ENCODE measurements around the gene EPS15. TPM values are rescaled to one million over a fixed set of nuclear protein-coding genes. Genes with fewer than 3 reads are reported as not detected.
"Not testable (repeated sequence)": the region's sequence is repeated elsewhere in the genome, so short reads cannot be mapped to it uniquely, and the experiment has no call there.

The EPS15 gene
- total and polyA plus RNA-seq, 7 donors, result 16.4 to 131 (median 72.4) TPM

DNA sequence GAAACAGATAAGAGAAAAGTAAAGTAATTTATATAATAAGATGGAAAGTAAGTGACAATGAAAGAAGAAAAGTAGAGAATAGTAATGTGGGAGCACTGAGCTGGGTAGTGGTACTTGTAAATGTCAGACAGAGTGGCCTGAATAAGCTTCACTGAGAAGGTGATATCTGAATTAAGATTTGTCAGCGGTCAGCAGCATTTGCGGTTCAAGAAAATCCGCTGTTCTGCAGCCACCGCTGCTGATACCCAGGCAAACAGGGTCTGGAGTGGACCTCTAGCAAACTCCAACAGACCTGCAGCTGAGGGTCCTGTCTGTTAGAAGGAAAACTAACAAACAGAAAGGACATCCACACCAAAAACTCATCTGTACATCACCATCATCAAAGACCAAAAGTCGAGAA, 132.8 kb downstream of the EPS15 start:
- H3K27me3 ChIP-seq; DNase-seq; H3K4me1 ChIP-seq; intact Hi-C loops (cut with DNase I); H3K27ac ChIP-seq; H3K9me3 ChIP-seq; H3K4me3 ChIP-seq: not testable (repeated sequence)
- 97 to 98% methylated on average over 5 of the region's 5 CpGs for WGBS, 2 donors
- H3K36me3 ChIP-seq, result peaks cover 0 to 33% (median 9%) of the 10 kb centered on the region in 4 donors

DNA sequence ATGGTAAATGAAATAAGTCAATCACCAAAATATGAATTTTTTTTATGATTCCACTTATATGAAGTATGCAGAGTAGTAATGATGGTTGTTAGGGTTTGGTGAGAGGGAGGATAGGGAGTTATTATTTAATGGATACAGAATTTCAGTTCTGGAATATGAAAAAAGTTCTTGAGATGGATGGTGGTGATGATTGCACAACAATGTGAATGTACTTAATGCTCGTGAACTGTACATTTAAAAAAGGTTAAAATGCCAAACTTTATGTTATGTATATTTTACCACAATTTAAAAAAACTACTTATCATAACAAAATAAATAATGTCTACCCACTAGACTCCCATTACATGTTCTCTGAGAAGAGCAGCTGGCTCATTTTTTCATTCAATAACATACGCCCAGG, 133.3 kb downstream of the EPS15 start:
- Histone ChIP-seq H3K27me3 (no peaks in the 10 kb centered on the region), H3K4me3 (no peak overlapping the region), H3K36me3 (peaks cover 0 to 33% (median 10%) of the 10 kb centered on the region in 4 donors), H3K27ac (no peak overlapping the region), H3K4me1 (no peaks in the 10 kb centered on the region), H3K9me3 (peaks cover 0 to 6% (median 0%) of the 10 kb centered on the region in 4 donors)
- no peak for DNase-seq
- TF ChIP-seq POLR2AphosphoS5 (IDR thresholded peaks at IDR 0.05) (no peak), POLR2A (IDR thresholded peaks at IDR 0.05) (no peak), EP300 (IDR thresholded peaks at IDR 0.05) (no peak)
- TF ChIP-seq, protein P1, sequence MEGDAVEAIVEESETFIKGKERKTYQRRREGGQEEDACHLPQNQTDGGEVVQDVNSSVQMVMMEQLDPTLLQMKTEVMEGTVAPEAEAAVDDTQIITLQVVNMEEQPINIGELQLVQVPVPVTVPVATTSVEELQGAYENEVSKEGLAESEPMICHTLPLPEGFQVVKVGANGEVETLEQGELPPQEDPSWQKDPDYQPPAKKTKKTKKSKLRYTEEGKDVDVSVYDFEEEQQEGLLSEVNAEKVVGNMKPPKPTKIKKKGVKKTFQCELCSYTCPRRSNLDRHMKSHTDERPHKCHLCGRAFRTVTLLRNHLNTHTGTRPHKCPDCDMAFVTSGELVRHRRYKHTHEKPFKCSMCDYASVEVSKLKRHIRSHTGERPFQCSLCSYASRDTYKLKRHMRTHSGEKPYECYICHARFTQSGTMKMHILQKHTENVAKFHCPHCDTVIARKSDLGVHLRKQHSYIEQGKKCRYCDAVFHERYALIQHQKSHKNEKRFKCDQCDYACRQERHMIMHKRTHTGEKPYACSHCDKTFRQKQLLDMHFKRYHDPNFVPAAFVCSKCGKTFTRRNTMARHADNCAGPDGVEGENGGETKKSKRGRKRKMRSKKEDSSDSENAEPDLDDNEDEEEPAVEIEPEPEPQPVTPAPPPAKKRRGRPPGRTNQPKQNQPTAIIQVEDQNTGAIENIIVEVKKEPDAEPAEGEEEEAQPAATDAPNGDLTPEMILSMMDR (IDR thresholded peaks at IDR 0.05), result no peak
- intact Hi-C loops (cut with DNase I), result no loop called here
- WGBS, 2 donors, result 96 to 98% methylated on average over 2 of the region's 2 CpGs

DNA sequence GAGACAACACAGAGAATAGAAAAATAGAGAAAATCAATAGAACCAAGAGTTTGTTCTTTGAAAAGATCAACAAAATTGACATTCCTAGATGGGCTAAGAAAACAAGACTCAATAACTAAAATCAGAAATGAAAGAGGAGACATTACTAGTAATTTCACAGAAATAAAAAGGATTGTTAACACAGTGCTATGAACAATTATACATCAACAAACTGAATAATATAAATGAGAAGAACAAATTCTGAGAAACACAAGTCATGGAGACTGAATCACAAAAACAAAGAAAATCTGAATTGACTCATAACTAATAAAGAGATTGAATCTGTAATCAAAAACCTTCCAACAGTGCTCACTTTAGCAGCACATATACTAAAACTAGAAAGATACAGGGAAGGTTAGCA, 137.1 kb downstream of the EPS15 start:
- no peaks in the 10 kb centered on the region for H3K4me1 ChIP-seq
- intact Hi-C loops (cut with DNase I), result no loop called here
- no peak overlapping the region for H3K27ac ChIP-seq
- H3K4me3 ChIP-seq, result no peak overlapping the region
- peaks cover 0 to 6% (median 0%) of the 10 kb centered on the region in 4 donors for H3K9me3 ChIP-seq
- DNase-seq, result no peak
- no peaks in the 10 kb centered on the region for H3K27me3 ChIP-seq
- H3K36me3 ChIP-seq, result peaks cover 0 to 49% (median 14%) of the 10 kb centered on the region in 4 donors
- TF ChIP-seq POLR2AphosphoS5 (IDR thresholded peaks at IDR 0.05), result no peak
- TF ChIP-seq, protein P1 (IDR thresholded peaks at IDR 0.05), result no peak
- TF ChIP-seq EP300 (IDR thresholded peaks at IDR 0.05), result no peak
- TF ChIP-seq POLR2A (IDR thresholded peaks at IDR 0.05), result no peak

DNA sequence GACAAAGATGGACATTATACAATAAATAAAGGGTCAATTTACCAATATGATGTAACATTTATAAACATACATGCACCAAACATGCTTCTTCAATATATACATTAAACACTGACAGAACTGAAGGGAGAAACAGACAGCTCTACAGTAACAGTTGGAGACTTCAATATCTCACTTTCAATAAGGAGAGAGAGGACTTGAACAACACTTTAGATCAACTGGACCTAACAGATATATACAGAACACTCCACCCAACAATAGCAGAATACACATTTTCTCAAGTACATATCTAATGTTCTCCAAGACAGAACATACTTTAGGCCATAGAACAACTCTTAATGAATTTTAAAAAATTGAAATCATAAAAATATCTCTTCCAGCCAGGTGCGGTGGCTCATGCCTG, 138.1 kb downstream of the EPS15 start:
- intact Hi-C loops (cut with DNase I), result no loop called here
- no peaks in the 10 kb centered on the region for H3K27me3 ChIP-seq
- TF ChIP-seq POLR2A (IDR thresholded peaks at IDR 0.05) (no peak), EP300 (IDR thresholded peaks at IDR 0.05) (no peak), POLR2AphosphoS5 (IDR thresholded peaks at IDR 0.05) (no peak)
- TF ChIP-seq, protein P1 (IDR thresholded peaks at IDR 0.05), result no peak
- no peak for DNase-seq
- H3K27ac ChIP-seq, result no peak overlapping the region
- H3K9me3 ChIP-seq, result peaks cover 0 to 6% (median 0%) of the 10 kb centered on the region in 4 donors
- no peak overlapping the region for H3K4me3 ChIP-seq
- WGBS, 2 donors, result 95 to 98% methylated on average over 1 of the region's 1 CpG
- H3K36me3 ChIP-seq, result peaks cover 0 to 54% (median 16%) of the 10 kb centered on the region in 4 donors
- H3K4me1 ChIP-seq, result no peaks in the 10 kb centered on the region

DNA sequence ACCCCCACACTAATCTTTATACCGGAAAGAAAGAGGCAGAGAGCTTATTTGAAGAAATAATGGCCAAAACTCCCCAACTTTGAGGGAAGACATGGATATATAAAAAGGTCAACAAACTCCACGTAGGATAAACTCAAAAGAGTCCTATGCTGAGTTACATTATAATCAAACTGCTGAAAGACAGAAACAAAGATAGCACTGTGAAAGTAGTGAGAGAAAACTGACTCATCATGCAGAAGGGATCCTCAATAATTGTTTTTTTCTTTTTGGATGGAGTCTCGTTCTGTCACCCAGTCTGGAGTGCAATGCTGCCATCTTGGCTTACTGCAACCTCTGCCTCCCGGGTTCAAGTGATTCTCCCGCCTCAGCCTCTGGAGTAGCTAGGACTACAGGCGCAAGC, 140.2 kb downstream of the EPS15 start:
- Histone ChIP-seq H3K27ac (no peak overlapping the region), H3K27me3 (no peaks in the 10 kb centered on the region), H3K9me3 (peaks cover 0 to 5% (median 0%) of the 10 kb centered on the region in 4 donors), H3K4me1 (no peaks in the 10 kb centered on the region), H3K36me3 (peaks cover 0 to 44% (median 13%) of the 10 kb centered on the region in 4 donors), H3K4me3 (no peak overlapping the region)
- no peak for DNase-seq
- intact Hi-C loops (cut with DNase I), result no loop called here
- 97% methylated on average over 6 of the region's 6 CpGs for WGBS, 2 donors
- TF ChIP-seq, protein P1 (IDR thresholded peaks at IDR 0.05), result no peak
- TF ChIP-seq POLR2AphosphoS5 (IDR thresholded peaks at IDR 0.05) (no peak), EP300 (IDR thresholded peaks at IDR 0.05) (no peak), POLR2A (IDR thresholded peaks at IDR 0.05) (no peak)
